Pons (tissue), 1 donor: Measurements from ENCODE around the gene ARHGAP33.

ENCODE experiments used
- DNase-seq: peaks from one replicate; pipeline ENCODE4 v3.0.0-alpha.2; 2016; ENCODE audit warnings: low spot score

The ARHGAP33 gene

GRCh38 chr19:35775298-35776101 lies at the start of gene ARHGAP33:
TSS of gene ARHGAP33 (plus strand) at chr19:35775564. CDS start at chr19:35775659, 95 bp downstream.
- DNase-seq, result peak; percentile 98

- no peak for DNase-seq
Measured at GRCh38 chr19:35727053-35727955, 48.1 kb upstream of the ARHGAP33 start.

GRCh38 chr19:35727956-35728706 lies 47.2 kb upstream of the ARHGAP33 start:
- no peak for DNase-seq

DNA sequence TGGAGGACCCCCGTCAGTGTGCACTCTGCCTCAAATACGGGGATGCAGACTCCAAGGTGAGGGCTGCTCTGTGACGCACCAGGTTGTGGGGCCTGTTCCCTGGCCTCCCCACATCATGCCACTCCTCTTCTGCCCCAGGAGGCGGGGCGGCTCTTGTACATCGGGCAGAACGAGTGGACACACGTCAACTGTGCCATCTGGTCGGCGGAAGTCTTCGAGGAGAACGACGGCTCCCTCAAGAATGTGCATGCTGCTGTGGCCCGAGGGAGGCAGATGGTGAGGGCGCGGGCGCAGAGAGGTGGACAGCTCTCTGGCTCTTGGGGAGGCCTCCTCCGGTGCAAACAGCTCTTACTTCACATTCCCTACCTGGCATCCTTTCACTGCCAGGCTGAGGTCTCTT lies 46.3 kb upstream of the ARHGAP33 start:
- no peak for DNase-seq

DNA sequence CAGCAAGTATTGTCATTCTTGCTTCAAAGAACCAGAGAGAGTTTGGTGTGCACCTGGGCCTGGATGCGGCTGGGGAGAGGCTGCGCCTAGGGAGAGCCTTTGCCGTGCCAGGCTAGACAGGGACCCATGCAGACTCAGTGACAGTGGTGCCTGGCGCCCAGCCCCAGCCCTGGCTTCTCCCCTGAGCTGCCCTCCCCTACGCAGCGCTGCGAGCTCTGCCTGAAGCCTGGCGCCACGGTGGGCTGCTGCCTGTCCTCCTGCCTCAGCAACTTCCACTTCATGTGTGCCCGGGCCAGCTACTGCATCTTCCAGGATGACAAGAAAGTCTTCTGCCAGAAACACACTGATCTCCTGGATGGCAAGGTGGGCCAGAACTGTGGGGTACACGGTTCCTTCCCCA lies 45.6 kb upstream of the ARHGAP33 start:
- DNase-seq, result no peak

DNA sequence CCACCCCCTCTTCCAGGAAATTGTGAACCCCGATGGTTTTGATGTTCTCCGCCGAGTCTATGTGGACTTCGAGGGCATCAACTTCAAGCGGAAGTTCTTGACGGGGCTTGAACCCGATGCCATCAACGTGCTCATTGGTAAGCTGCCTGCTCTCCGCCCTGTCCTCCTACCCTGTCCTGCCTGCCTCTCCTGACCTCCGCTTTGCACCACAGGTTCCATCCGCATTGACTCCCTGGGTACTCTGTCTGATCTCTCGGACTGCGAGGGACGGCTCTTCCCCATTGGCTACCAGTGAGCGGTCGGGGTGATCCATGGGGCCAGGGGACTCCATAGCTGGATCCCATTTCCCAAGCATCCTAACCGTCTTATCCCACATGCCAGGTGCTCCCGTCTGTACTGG lies 45.0 kb upstream of the ARHGAP33 start:
- no peak for DNase-seq

DNA sequence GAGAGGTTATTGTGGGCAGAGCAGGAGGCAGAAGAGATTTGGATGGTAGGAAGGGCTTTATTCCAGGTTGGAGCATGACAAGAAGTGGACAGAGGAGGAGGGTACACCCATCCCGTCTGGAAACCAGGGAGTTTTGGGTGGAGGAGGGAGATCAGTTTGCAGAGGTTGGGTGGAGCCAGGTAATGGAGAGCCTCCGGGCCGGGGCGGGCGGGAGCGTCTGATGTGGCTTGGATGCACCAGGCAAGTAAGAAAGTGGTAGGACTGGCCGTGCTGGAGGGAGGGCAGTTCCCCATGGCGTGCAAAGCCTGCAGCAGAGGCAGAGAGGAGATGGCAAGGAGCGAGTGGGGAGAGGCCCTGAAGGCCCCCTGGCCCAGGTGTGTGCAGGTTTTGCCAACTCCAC lies 44.0 kb upstream of the ARHGAP33 start:
- no peak for DNase-seq

GRCh38 chr19:35731779-35732405 lies 43.5 kb upstream of the ARHGAP33 start:
- no peak for DNase-seq

- DNase-seq, result no peak
Measured at GRCh38 chr19:35732540-35733179, 42.7 kb upstream of the ARHGAP33 start.

GRCh38 chr19:35733180-35734125 lies 41.9 kb upstream of the ARHGAP33 start:
- DNase-seq, result no peak

GRCh38 chr19:35734273-35734672 lies 41.1 kb upstream of the ARHGAP33 start:
- no peak for DNase-seq

- DNase-seq, result no peak
Measured at GRCh38 chr19:35734889-35735288, 40.5 kb upstream of the ARHGAP33 start.

GRCh38 chr19:35736913-35737886 lies 38.2 kb upstream of the ARHGAP33 start:
- no peak for DNase-seq

DNA sequence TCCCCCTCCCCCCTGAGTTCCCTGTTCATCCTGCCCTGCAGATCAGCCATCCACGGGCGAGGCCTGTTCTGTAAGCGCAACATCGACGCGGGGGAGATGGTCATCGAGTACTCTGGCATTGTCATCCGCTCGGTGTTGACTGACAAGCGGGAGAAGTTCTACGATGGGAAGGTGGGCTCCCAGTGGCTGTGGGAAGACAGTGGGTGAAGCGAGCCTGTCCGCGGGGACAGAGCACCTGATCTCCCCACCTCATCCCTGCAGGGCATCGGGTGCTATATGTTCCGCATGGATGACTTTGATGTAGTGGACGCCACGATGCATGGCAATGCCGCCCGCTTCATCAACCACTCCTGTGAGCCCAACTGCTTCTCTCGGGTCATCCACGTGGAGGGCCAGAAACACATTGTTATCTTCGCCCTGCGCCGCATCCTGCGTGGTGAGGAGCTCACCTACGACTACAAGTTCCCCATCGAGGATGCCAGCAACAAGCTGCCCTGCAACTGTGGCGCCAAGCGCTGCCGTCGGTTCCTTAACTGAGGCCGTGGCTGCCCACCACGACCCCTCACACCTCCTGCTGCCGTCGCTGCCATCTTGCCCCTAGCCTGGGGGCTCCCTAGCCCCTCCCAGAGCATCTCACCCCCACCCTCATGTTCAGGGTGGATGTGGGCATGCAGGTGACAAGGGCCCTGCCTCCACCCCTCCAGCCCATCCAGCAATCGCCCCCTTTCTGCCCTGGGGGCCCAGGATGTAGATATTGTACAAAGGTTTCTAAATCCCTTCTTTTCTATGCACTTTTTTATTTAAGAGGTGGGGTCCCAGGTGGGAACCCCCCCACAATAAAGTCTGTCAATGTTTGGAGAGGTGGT lies 37.1 kb upstream of the ARHGAP33 start:
- no peak for DNase-seq

GRCh38 chr19:35738887-35739229 lies 36.5 kb upstream of the ARHGAP33 start:
- DNase-seq, result no peak

DNA sequence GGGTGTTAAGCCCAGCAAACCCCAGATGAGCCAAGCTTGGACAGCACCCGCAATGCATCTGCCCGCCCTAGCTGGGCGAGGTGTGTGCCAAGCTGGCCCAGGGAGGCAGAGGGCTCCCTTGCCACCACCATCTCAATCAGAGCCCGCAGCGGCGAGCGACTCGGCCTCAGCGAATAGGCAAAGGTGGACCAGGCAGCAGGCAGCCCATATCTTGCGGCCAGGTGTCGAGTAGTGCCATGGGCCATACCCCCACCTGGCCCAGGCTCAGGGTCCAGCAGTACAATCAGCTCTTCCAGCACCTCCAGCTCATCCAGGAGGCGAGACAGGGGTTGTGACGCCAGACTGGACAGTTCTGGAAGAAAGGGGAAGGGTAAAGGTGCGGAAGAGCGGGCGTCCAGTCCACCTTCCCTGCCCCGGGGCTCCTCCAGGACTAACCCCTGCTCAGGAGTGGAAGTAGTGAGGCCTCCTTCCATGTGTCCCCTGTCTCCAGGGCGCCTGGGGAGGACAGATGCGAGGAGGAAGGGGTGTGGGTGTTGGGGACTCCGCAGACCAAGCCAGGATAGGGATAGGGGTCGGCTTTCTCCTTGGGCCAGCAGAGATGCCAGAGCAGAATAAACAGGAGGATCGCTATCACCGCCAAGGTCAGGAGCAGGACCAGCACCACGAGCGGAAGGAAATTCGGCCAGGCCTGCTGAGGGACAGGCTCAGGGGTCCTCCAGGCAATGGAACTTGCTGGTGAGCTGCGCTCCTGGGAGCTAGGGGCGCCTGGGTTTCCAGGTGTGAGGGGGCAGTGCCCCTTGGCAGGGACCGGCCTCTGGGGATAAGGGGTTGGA lies 35.9 kb upstream of the ARHGAP33 start:
- DNase-seq, result no peak

- DNase-seq, result no peak
Measured at GRCh38 chr19:35740108-35740422, 35.3 kb upstream of the ARHGAP33 start.
